ENCODE results near the gene GFOD2. TPM values are rescaled to one million over a fixed set of nuclear protein-coding genes. Genes with fewer than 3 reads are reported as not detected.

Gene GFOD2
- total and polyA plus RNA-seq, 2 of the 8 experiments (the other 6 are each of a cell fraction or from before 2014, with no cell fraction given) = 21.4 to 33.2 TPM

GRCh38 chr16:67652578-67653127 lies 66.5 kb downstream of the GFOD2 start (continued):
- TF ChIP-seq KDM4A (IDR thresholded peaks at IDR 0.05; ENCODE audit: low read depth, low read length, severe bottlenecking) = peak; percentile 53
- TF ChIP-seq SAP30 (IDR thresholded peaks at IDR 0.05; ENCODE audit: insufficient read depth, insufficient replicate concordance, low read length) = no peak
- TF ChIP-seq GABPA (IDR thresholded peaks at IDR 0.05; ENCODE audit: borderline replicate concordance, insufficient read depth, low read length) = 0 out of 2 replicates have a peak, but pooled peaks have one; percentile 15

Data from H1 (cell line).